Activated naive CD4-positive, alpha-beta T cell treated with anti-CD3 and anti-CD28 coated beads, Interleukin-2, amount 50 U/mL, for 24 hours (primary cell): ENCODE data around the gene CDK5RAP2.
"Not testable (repeated sequence)": the region's sequence is repeated elsewhere in the genome, so short reads cannot be mapped to it uniquely, and the experiment has no call there.

Experiments
- H3K27ac Mint-ChIP-seq: one replicate; pipeline ENCODE4 v1.8.0; 2021; ENCODE audit warnings: mild to moderate bottlenecking, mixed read lengths
- H3K27me3 Mint-ChIP-seq: one replicate; pipeline ENCODE4 v1.8.0; 2021; ENCODE audit warnings: mixed read lengths
- H3K36me3 Mint-ChIP-seq: one replicate; pipeline ENCODE4 v1.8.0; 2021; ENCODE audit warnings: mixed read lengths
- H3K4me1 Mint-ChIP-seq: one replicate; pipeline ENCODE4 v1.8.0; 2021; ENCODE audit warnings: mixed read lengths
- H3K4me3 Mint-ChIP-seq: one replicate; pipeline ENCODE4 v1.8.0; 2021; ENCODE audit warnings: mild to moderate bottlenecking, mixed read lengths
- H3K9me3 Mint-ChIP-seq: one replicate; pipeline ENCODE4 v1.8.0; 2021; ENCODE audit warnings: mixed read lengths

Gene CDK5RAP2

DNA sequence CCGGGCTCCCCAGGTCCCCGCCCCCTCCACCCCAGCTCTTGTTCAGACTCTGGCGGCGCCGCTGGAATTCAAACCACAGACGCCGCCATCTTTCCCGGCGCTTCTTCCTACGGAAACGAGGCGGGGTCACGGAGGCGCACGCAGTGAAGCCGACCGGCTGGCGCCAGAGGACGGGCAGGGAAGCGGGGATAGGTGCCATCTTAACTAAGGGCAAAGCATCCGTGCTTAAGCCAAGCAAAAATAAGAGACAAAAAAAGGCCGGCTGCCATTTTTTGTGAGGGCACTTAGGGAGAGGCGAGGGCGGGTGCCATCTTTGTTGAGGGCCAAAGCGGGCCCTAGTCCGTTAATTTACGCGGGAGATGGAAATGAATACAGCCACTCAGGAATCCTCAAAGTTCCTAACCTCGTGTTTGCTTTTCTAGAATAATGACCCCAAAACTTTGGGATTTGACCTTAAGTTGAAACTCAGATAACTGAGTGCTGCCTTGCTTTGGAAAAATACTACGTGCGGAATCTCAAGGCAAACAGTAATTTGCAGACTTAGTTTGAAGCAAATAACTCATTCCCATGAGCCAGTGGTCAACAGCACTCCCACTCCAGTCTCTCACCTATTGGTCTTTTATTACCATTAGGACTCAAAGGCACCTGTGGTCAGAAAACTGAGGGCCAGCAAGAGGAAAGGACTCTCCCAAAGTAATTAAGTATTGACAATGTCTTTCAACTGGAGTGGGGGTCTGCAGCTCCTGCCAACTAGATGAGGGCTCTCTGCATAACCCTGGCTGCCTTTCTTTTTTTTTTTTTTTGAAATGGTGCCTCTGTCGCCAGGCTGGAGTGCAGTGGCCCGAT, at the start of gene CDK5RAP2:
Gene CDK5RAP2 (minus strand): TSS at position 117 of the 846 bp plus-strand sequence. CDS start 189 bp downstream, outside the sequence.
- peak within 1 kb of the TSS; percentile 95 for H3K4me3 Mint-ChIP-seq
- peak within 1 kb of the TSS; percentile 93 for H3K27ac Mint-ChIP-seq
- no peaks in the 10 kb centered on the region for H3K27me3 Mint-ChIP-seq
- no peaks in the 10 kb centered on the region for H3K36me3 Mint-ChIP-seq
- no peaks in the 10 kb centered on the region for H3K9me3 Mint-ChIP-seq
- peaks cover 57% of the 10 kb centered on the region for H3K4me1 Mint-ChIP-seq

DNA sequence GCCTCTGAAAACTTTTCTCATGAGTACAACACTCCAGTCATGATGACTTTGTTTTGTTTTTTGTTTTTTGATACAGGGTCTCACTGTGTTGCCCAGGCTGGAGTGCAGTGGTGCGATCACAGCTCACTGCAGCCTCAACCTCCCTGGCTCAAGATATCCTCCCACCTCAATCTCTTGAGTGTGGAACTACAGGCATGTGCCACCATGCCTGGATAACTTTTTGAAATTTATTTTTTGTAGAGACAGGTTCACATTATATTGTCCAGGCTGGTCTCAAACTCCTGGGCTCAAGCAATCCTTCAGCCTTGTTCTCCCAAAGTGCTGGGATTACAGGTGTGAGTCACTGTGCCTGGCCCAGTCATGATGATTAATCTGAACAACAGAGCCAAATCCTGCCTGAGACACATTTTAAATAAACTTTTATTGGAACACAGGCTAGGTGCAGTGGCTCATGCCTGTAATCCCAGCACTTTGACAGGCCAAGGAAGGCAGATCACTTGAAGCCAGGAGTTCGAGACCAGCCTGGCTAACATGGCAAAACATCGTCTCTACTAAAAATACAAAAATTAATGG, 49.0 kb upstream of the CDK5RAP2 start:
- H3K9me3 Mint-ChIP-seq, H3K36me3 Mint-ChIP-seq, H3K27ac Mint-ChIP-seq, H3K4me3 Mint-ChIP-seq, H3K4me1 Mint-ChIP-seq, H3K27me3 Mint-ChIP-seq: not testable (repeated sequence)

DNA sequence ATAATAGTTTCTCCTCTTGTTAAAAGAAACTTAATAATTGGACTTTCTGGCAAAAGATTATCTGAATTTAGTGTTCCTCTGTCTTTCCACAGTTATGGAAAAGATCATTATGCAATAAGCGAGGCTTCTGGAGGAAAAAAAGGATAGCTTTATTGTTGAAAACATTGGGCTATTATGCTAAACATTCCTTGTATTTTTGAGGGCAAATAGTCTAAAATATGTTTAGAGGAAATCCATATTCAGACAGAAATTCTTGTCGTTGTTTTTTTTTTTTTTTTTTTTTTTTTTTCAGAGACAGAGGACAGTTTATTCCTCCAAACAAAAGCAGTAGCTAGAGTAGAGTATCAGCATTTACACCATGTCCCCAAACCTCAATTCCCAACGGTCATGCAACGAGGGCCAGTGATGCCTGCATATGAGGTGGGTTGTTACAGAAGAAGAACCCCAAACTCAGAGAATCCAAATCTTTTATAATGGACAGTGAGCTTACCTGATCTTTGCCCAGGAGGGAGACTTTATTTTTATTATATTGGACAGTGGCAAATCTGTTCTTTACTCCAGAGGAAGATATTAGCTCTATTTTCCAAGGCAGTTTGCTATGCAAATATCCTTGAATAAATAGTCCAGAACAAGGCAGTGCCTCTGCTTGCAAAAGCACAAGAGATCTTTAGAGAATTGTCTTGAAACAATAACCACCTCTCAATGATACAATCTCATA, 48.4 kb upstream of the CDK5RAP2 start:
- Mint-ChIP-seq H3K27ac (no peak overlapping the region), H3K27me3 (no peaks in the 10 kb centered on the region), H3K36me3 (peaks cover 2% of the 10 kb centered on the region), H3K4me1 (peaks cover 3% of the 10 kb centered on the region), H3K4me3 (no peak overlapping the region), H3K9me3 (no peaks in the 10 kb centered on the region)

DNA sequence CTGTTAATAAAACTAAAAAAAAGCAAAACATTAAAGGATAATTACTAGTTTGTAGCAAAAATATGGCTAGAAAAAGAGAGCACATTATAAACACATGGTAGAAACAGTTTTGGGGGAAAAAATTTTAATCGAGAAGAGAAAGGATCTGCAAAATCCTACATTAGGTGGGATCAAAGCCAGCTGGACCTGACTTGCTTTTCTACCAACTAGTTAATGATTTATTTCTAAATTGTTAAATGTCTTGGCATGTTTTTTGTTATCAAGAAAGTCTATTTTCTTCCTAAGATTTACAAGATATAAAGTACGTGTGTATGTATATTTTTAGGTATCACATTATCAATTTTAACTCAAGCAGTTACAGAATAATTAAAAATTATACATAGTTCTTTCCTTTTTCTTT, 47.1 kb upstream of the CDK5RAP2 start:
- Mint-ChIP-seq H3K9me3 (no peaks in the 10 kb centered on the region), H3K36me3 (peaks cover 2% of the 10 kb centered on the region), H3K27me3 (no peaks in the 10 kb centered on the region), H3K4me1 (peaks cover 3% of the 10 kb centered on the region), H3K27ac (no peak overlapping the region), H3K4me3 (no peak overlapping the region)

DNA sequence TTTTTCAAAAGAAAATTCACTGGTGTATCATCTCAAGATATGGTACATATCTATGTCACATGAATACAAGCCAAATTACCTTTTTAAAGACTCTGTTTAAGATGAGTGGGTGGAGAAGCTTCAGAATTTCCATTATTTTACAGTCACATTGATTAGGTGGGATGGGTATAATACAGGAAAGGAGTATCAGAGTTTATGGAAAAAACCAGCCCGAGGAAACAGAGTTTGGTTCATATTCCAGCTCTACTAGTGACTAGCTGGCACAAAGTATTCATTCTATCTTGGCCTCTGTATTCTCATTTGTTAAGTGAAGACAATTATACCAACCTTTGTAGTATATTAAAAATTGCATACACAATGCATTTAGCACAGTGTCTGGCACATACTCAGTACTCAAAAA, 46.5 kb upstream of the CDK5RAP2 start:
- Mint-ChIP-seq H3K4me3 (no peak overlapping the region), H3K9me3 (no peaks in the 10 kb centered on the region), H3K27ac (no peak overlapping the region), H3K4me1 (peaks cover 3% of the 10 kb centered on the region), H3K36me3 (peaks cover 2% of the 10 kb centered on the region), H3K27me3 (no peaks in the 10 kb centered on the region)

DNA sequence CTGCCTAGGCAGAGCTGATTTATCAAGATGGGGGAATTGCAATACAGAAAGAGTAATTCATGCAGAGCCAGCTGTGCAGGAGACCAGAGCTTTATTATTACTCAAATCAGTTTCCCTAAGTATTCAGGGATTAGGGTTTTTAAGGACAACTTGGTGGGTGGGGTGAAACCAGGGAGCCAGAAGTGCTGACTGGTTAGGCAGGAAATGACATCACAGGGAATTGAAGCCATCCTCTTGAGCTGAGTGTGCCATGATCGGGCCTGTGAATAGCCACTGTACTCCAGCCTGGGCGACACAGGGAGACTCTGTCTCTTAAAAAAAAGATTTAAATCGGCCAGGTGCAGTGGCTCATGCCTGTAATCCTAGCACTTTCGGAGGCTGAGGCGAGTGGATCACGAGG, 45.3 kb upstream of the CDK5RAP2 start:
- H3K4me3 Mint-ChIP-seq = no peak overlapping the region
- H3K9me3 Mint-ChIP-seq = no peaks in the 10 kb centered on the region
- H3K4me1 Mint-ChIP-seq = peaks cover 5% of the 10 kb centered on the region
- no peak overlapping the region for H3K27ac Mint-ChIP-seq
- H3K27me3 Mint-ChIP-seq = no peaks in the 10 kb centered on the region
- no peaks in the 10 kb centered on the region for H3K36me3 Mint-ChIP-seq

DNA sequence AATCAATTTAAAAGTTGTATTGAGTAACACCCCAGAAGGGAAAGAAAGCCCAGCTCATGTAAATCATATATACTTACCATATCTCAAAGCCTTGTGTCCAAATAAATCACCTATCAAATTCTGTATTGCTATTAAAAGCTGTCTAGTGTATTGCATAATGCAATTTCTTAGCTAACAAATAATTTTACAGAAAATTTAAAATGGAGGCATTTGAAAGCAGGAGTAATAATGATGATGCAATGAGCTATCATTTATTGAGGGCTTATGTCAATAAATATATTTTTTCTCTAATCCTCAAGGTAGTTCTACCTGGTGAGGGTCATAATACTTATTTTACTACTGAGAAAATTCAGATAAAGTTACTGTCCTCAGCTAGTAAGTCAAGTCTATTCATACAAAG, 42.8 kb upstream of the CDK5RAP2 start:
- Mint-ChIP-seq H3K27me3 (no peaks in the 10 kb centered on the region), H3K4me1 (peaks cover 12% of the 10 kb centered on the region), H3K27ac (no peak overlapping the region), H3K36me3 (no peaks in the 10 kb centered on the region), H3K9me3 (no peaks in the 10 kb centered on the region), H3K4me3 (no peak overlapping the region)

DNA sequence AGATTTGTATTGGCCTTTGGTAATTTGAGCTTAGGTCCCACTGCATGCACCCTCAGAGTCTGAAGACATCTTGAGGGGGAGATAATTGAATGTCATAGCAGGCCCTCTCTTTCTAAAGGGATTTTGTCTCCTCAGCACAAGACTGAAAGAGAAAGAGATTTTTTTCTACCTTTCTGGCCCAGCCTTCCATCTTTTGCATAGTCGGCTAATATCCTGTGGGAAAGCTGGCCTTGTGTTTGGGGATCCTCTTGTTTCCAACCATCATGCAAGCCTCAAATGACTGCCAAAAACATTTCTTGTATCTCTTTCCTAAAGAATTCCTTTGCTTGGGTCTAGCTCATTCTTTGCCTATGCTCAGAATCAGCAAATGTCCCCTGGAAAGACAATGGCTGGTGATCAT, 42.0 kb upstream of the CDK5RAP2 start:
- H3K27ac Mint-ChIP-seq = no peak overlapping the region
- no peaks in the 10 kb centered on the region for H3K9me3 Mint-ChIP-seq
- no peaks in the 10 kb centered on the region for H3K36me3 Mint-ChIP-seq
- no peaks in the 10 kb centered on the region for H3K27me3 Mint-ChIP-seq
- peaks cover 12% of the 10 kb centered on the region for H3K4me1 Mint-ChIP-seq
- no peak overlapping the region for H3K4me3 Mint-ChIP-seq

DNA sequence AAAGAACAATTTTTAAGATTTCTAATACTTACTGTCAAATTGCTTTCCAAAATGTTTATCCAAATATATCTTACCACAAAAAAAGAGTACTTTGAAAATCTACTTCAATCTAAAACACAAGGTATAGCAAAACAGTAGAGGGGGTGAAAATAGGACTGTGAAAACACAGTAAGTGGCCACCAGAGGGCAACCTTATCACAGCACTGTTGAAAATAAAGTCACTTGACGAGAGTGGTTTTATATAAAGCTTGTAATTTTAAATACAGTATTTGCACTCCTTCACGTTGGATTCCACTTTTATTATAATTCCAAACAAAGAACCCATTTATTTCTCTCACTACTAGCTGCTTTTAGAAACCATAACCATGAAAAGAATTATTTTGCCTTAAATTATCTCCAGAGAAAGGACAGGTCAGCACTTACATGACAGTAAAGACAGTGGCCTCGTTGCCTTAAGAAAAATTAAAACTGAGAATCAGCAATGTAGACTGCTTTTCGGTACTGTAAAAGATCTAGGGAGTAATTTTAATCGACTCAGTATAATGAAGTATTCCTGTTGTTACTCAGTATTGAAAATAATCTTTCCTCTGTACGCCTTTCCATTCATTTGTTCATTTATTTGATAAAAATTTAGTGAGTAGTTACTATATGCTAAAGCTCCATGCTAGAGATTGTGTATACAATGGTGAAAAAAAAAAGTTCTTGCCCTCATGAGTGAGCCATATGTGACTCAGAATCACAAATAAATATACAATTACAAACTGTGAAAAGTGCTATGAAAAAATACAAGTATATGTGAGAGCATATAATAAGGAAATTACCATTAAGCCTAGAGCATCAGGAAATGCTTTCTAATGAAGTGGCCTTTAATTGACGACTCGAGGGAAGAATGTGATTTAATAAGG, 40.0 kb upstream of the CDK5RAP2 start:
- peaks cover 9% of the 10 kb centered on the region for H3K4me1 Mint-ChIP-seq
- H3K4me3 Mint-ChIP-seq = no peak overlapping the region
- no peaks in the 10 kb centered on the region for H3K27me3 Mint-ChIP-seq
- no peaks in the 10 kb centered on the region for H3K9me3 Mint-ChIP-seq
- peak overlapping the region; percentile 36 for H3K27ac Mint-ChIP-seq
- no peaks in the 10 kb centered on the region for H3K36me3 Mint-ChIP-seq

DNA sequence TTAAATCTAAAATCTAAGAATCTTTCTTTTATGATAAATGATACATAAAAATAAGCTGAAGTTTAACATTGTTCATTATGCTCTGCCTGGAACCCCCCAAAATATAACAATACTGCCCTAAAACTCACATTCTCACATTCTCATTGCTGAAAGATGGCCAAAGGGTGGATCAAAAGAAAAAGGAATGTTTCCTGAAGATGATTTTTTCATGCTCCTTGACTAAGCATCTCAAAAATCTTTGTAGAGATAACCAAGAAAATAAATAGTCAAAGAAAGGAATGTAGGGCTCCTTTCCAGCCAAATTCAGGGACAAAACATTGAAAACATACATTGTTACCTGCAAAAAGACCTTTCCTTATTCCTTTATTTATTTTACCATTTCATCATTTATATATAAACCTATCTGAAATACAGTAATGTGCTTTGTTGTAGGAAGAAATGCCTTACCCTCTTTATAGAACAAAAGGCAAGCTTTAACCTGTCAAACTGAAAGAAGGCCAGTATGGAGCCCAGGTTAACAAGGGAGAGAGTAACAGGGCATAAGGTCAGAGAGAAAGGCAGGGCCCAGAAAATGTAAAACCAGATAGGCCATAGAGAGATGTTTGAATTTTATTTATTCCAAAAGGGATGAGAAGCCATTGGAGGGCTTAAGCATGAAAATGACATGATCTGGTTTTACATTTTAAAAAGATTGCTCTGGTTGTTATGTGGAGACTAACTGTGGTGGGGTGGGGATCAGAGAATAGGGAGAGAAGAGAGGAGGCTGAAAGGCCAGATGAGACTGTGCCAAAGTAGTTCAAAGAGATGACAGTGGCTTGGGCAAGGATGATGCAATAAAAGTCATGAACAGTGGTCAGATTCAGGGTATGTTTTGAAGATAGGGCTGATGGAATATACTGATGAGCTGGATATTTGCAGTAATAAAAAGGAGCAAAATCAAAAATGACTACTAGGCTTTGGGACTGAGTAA, 37.3 kb upstream of the CDK5RAP2 start:
- Mint-ChIP-seq H3K4me3 (no peak overlapping the region), H3K9me3 (no peaks in the 10 kb centered on the region), H3K36me3 (no peaks in the 10 kb centered on the region)

DNA sequence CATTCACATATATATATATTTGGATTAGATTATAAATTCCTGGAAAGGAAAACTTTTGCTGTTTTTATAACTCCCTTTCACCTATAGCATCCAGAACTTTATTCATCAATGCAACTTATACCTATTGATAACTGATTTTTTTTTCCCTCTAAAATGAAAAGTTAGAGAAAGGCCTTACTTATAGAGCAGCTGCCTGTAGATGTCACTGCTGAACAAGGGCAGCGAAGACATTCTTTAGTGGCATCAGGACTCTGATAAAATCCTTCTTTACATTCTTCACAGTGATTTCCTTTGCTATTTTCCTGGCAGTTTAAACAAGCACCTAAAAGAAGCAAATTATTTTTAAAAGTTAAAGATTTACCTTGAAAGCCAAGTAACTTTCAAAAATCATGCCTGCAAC, 32.3 kb upstream of the CDK5RAP2 start:
- H3K27ac Mint-ChIP-seq = no peak overlapping the region
- no peaks in the 10 kb centered on the region for H3K4me1 Mint-ChIP-seq
- peaks cover 10% of the 10 kb centered on the region for H3K36me3 Mint-ChIP-seq
- H3K4me3 Mint-ChIP-seq = no peak overlapping the region
- H3K27me3 Mint-ChIP-seq = no peaks in the 10 kb centered on the region
- H3K9me3 Mint-ChIP-seq = no peaks in the 10 kb centered on the region

More for the DNA sequence above, 37.3 kb upstream of the CDK5RAP2 start:
- H3K4me1 Mint-ChIP-seq = peaks cover 9% of the 10 kb centered on the region
- H3K27me3 Mint-ChIP-seq = no peaks in the 10 kb centered on the region
- no peak overlapping the region for H3K27ac Mint-ChIP-seq

DNA sequence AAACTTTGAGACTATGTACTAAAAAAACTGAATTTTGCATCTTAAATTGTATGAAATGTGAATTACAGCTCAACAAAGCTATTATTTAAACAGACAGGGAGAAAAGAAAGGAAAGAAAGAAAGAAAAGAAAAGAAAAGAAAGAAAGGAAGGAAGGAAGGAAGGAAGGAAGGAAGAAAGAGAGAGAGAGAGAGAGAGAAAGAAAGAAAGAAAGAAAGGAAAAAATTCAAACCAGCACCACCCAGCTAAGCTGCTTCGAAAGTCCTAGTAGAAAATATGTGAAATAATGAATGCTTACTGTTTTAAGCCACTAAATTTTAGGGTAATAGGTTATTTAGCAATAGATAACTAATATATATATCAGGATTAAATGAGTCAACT, 31.7 kb upstream of the CDK5RAP2 start:
- H3K4me3 Mint-ChIP-seq = no peak overlapping the region
- H3K27me3 Mint-ChIP-seq = no peaks in the 10 kb centered on the region
- no peak overlapping the region for H3K27ac Mint-ChIP-seq
- no peaks in the 10 kb centered on the region for H3K9me3 Mint-ChIP-seq
- H3K4me1 Mint-ChIP-seq = no peaks in the 10 kb centered on the region
- H3K36me3 Mint-ChIP-seq = peaks cover 11% of the 10 kb centered on the region

DNA sequence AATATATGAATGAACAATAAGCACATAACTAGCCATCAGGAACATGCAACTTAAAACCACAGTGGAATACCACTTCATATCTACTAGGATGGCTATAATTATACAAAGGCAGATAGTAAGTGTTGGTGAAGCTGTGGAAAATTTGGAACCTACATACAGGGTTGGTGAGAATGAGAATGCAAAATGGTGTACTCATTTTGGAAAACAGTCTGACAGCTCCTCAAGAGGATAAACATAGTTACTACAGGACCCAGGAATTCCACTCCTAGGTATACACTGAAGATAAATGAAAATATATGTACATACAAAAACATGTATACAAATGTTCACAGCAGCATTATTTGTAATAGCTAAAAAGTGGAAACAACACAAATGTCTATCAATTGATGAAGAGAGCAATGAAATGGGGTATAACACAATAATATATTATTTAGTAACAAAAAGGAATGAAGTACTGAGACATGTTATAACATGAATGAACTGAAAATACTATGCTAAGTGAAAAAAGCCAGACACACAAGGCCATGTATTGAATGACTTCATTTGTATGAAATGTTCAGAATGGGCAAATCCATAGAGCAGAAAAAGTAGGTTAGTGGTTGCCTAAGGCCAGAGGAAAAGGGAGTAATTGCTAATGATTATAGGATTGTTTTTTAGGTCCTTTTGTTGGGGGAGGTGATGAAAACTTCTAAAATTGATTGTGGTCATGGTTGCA, 31.2 kb upstream of the CDK5RAP2 start:
- Mint-ChIP-seq H3K4me1 (no peaks in the 10 kb centered on the region), H3K27ac (no peak overlapping the region), H3K27me3 (no peaks in the 10 kb centered on the region), H3K9me3 (no peaks in the 10 kb centered on the region), H3K36me3 (peaks cover 11% of the 10 kb centered on the region), H3K4me3 (no peak overlapping the region)

DNA sequence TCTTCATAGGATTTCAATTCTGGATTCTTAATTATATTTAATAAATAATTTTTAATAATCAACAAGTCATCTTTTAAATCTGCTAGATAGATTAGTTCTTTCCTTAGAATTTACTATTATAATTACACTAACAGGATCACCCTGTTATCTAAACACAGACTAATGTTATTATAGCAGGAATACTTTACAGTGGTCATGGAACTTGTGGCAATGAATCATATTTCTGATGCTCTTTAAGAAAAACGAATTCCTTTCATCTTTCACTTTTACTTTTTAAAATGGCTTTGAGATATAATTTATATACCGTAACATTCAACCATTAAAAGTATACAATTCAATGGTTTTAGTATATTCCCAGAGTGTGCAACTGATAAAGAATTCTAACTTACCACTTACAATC, 29.7 kb upstream of the CDK5RAP2 start:
- Mint-ChIP-seq H3K4me3 (no peak overlapping the region), H3K36me3 (peaks cover 19% of the 10 kb centered on the region), H3K4me1 (no peaks in the 10 kb centered on the region), H3K27ac (no peak overlapping the region), H3K27me3 (no peaks in the 10 kb centered on the region), H3K9me3 (no peaks in the 10 kb centered on the region)
